RWPE2 (cell line): ENCODE data around the gene CNTN4.

Source experiments
- ATAC-seq: fragments of 200-7000 bp; cut with Tn5 transposase; 3 replicates; pipeline ENCODE4 v1.9.1; 2021; ENCODE audit warnings: low read depth
- DNase-seq: peaks from one replicate; pipeline ENCODE4 v3.0.0-alpha.2; 2020; ENCODE audit warnings: low spot score
- H3K27ac ChIP-seq: fragments of 450-650 bp; 2 replicates; pipeline ENCODE4 v1.5.1; 2017; ENCODE audit warnings: mild to moderate bottlenecking; ENCODE audit not compliant: poor library complexity, severe bottlenecking
- H3K27me3 ChIP-seq: fragments of 250-450 bp; sonication (Bioruptor Pico); 2 replicates; pipeline ENCODE4 v1.5.1; 2021; ENCODE audit warnings: mild to moderate bottlenecking, moderate library complexity; ENCODE audit not compliant: insufficient read depth, poor library complexity, severe bottlenecking
- H3K36me3 ChIP-seq: fragments of 250-450 bp; sonication (Bioruptor Pico); 2 replicates; pipeline ENCODE4 v1.5.1; 2020; ENCODE audit warnings: low read depth, mild to moderate bottlenecking, moderate library complexity
- H3K4me1 ChIP-seq: fragments of 250-450 bp; sonication (Bioruptor Pico); 2 replicates; pipeline ENCODE4 v1.5.1; 2021; ENCODE audit warnings: mild to moderate bottlenecking, moderate library complexity; ENCODE audit not compliant: insufficient read depth, poor library complexity, severe bottlenecking
- H3K4me3 ChIP-seq: fragments of 250-450 bp; sonication (Bioruptor Pico); 2 replicates; pipeline ENCODE4 v1.5.1; 2021; ENCODE audit warnings: mild to moderate bottlenecking, moderate library complexity; ENCODE audit not compliant: severe bottlenecking
- H3K9me3 ChIP-seq: fragments of 250-450 bp; sonication (Bioruptor Pico); 2 replicates; pipeline ENCODE4 v1.5.1; 2021; ENCODE audit warnings: mild to moderate bottlenecking, moderate library complexity; ENCODE audit not compliant: severe bottlenecking
- CTCF ChIP-seq: fragments of 450-650 bp; IDR thresholded peaks from one replicate; pipeline ENCODE4 v1.5.1; 2017; ENCODE audit warnings: mild to moderate bottlenecking, moderate library complexity; ENCODE audit not compliant: poor library complexity, severe bottlenecking

The CNTN4 gene

GRCh38 chr3:2090095-2090911, 8.4 kb upstream of the CNTN4 start:
- H3K36me3 ChIP-seq, result no peaks in the 10 kb centered on the region
- DNase-seq (no peak), ATAC-seq (no peak)
- H3K9me3 ChIP-seq, result no peaks in the 10 kb centered on the region
- TF ChIP-seq CTCF, result no peak
- H3K4me1 ChIP-seq, result no peaks in the 10 kb centered on the region
- no peak overlapping the region for H3K27ac ChIP-seq
- H3K27me3 ChIP-seq, result peaks cover 2% of the 10 kb centered on the region
- H3K4me3 ChIP-seq, result no peak overlapping the region

- TF ChIP-seq CTCF, result no peak
- ATAC-seq (no peak), DNase-seq (no peak)
- Histone ChIP-seq H3K4me1 (no peaks in the 10 kb centered on the region), H3K36me3 (no peaks in the 10 kb centered on the region), H3K4me3 (no peak overlapping the region), H3K27ac (no peak overlapping the region), H3K9me3 (no peaks in the 10 kb centered on the region), H3K27me3 (peaks cover 11% of the 10 kb centered on the region)
These were observed 5.9 kb upstream of the CNTN4 start for GRCh38 chr3:2092758-2093157.

GRCh38 chr3:2094941-2095340, 3.7 kb upstream of the CNTN4 start:
- Histone ChIP-seq H3K27ac (no peak overlapping the region), H3K4me3 (no peak overlapping the region), H3K4me1 (no peaks in the 10 kb centered on the region), H3K9me3 (no peaks in the 10 kb centered on the region), H3K27me3 (peaks cover 33% of the 10 kb centered on the region), H3K36me3 (no peaks in the 10 kb centered on the region)
- no peak for TF ChIP-seq CTCF
- DNase-seq, result no peak
- no peak for ATAC-seq

GRCh38 chr3:2096216-2096615, 2.5 kb upstream of the CNTN4 start:
- no peaks in the 10 kb centered on the region for H3K36me3 ChIP-seq
- ATAC-seq, result no peak
- H3K4me1 ChIP-seq, result no peaks in the 10 kb centered on the region
- no peak overlapping the region for H3K27ac ChIP-seq
- no peak for DNase-seq
- peaks cover 44% of the 10 kb centered on the region for H3K27me3 ChIP-seq
- no peak overlapping the region for H3K4me3 ChIP-seq
- no peaks in the 10 kb centered on the region for H3K9me3 ChIP-seq
- no peak for TF ChIP-seq CTCF

GRCh38 chr3:2097641-2098191, 950 bp upstream of the CNTN4 start:
- Histone ChIP-seq H3K27ac (no peak overlapping the region), H3K27me3 (peaks cover 44% of the 10 kb centered on the region), H3K4me1 (no peaks in the 10 kb centered on the region), H3K4me3 (no peak overlapping the region), H3K9me3 (no peaks in the 10 kb centered on the region), H3K36me3 (no peaks in the 10 kb centered on the region)
- DNase-seq (no peak), ATAC-seq (no peak)
- TF ChIP-seq CTCF, result no peak
